ENCODE measurements around the gene PTPRE.

DNA sequence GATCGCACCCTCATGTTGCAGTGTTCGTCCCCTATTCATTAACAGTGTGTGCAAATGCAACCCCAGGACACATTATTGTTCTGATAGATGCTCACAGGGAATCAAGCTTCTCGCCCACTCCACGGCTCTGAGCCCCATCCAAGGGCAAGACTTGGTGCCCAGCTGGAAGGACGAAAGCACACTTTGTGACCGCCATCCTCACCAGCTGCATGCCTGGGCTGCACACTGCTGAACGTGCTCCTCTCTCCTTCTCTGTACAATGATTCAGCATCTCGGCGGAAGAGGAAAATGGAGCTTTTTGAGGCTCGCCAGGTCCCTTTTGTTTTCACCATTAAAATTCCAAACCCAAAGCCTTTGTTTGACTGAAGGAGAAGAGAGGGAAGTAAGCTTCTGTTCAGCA, 177.5 kb downstream of the PTPRE start:
- TF ChIP-seq TAF1 (IDR thresholded peaks at IDR 0.05; ENCODE audit: low read depth, low read length) (no peak), POLR2A (IDR thresholded peaks at IDR 0.05; ENCODE audit: low read depth, low read length) (no peak)
